Dendritic cell treated with granulocyte-macrophage colony-stimulating factor and Interleukin-4, amounts not matched to agents 40 ng/mL and 50 ng/mL, for 4 days (primary cell): Measurements from ENCODE around the gene FER1L5.

Source experiments
- H3K27ac Mint-ChIP-seq: one replicate; pipeline ENCODE4 v1.8.0; 2022; ENCODE audit warnings: mild to moderate bottlenecking, mixed read lengths
- H3K27me3 Mint-ChIP-seq: one replicate; pipeline ENCODE4 v1.8.0; 2022; ENCODE audit warnings: mild to moderate bottlenecking, mixed read lengths
- H3K36me3 Mint-ChIP-seq: one replicate; pipeline ENCODE4 v1.8.0; 2022; ENCODE audit warnings: low read depth, mixed read lengths
- H3K4me1 Mint-ChIP-seq: one replicate; pipeline ENCODE4 v1.8.0; 2022; ENCODE audit warnings: low read depth, mixed read lengths
- H3K4me3 Mint-ChIP-seq: one replicate; pipeline ENCODE4 v1.8.0; 2022; ENCODE audit warnings: mild to moderate bottlenecking, moderate library complexity, mixed read lengths
- H3K9me3 Mint-ChIP-seq: one replicate; pipeline ENCODE4 v1.8.0; 2022; ENCODE audit warnings: mixed read lengths
- intact Hi-C: fragments of 100-400 bp; cut with micrococcal nuclease; formaldehyde crosslinking; loops from one replicate; pipeline ENCODE4 v1.15.0; 2022

FER1L5 gene

DNA sequence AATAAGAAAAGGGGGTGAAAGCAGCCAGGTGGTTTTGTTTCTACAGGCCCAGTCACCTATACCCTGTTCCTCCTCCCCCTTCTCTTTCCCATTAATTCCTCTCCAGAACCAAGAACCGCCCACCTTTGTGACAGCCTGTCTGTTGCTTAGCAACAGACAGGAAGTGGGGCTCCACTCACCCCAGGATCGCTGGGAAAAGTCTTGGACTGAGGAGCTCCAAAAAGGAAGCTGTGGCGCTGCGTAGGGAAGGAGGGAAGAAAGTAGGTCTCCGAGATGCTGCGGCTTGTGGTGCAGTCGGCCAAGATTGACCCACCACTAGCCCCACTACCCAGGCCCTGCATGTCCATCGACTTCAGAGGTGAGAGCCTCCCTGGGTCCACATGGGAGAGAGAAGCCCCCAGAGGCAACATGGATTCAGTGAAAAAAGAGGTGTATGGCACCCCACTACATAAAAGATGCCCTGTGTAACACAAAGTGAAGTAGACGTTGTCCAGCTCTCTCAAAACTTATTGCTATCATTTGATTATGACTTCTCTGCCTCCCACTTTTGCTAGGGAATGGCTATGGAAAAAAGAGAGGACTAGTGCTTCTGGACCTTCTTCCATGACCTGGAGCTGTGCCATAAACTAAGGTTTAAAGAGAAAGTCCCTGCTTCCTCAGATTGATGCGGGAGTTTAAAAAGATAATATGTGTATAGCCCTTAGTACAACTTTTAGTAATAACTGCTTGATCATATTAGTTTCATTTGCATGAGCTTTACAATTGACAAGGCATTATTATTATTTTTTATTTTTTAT, at the start of gene FER1L5:
FER1L5 (plus strand) TSS at position 201 of the 797 bp plus-strand sequence; CDS start at position 274, 73 bp downstream.
- Mint-ChIP-seq H3K27me3 (peaks cover 2% of the 10 kb centered on the region), H3K27ac (no peak within 1 kb of the TSS), H3K9me3 (no peaks in the 10 kb centered on the region), H3K4me3 (no peak within 1 kb of the TSS), H3K4me1 (no peaks in the 10 kb centered on the region), H3K36me3 (peaks cover 1% of the 10 kb centered on the region)
- intact Hi-C loops, result no loop called here

DNA sequence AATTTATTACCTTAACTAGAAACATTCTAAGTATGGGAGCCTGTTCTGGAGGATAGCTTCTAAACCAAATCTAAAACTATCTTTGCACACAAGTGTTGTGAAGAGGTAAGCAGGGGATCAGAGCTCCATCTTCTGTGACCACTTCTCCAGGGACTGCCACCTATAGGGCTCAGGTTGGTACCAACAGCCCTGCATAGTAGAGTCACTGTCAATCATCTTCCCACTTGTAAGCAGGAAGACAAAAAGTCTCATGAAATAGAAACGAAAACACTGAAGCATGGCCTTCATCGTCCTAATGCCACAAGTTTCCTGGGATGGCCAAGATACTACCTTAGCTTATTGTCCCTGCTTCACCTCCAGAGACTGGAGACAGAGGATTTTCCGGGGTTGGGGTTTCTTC, 48.3 kb upstream of the FER1L5 start:
- Mint-ChIP-seq H3K27me3 (no peaks in the 10 kb centered on the region), H3K27ac (no peak overlapping the region), H3K4me1 (peaks cover 26% of the 10 kb centered on the region), H3K9me3 (no peaks in the 10 kb centered on the region), H3K36me3 (peaks cover 82% of the 10 kb centered on the region), H3K4me3 (no peak overlapping the region)
- intact Hi-C loops, result no loop called here

DNA sequence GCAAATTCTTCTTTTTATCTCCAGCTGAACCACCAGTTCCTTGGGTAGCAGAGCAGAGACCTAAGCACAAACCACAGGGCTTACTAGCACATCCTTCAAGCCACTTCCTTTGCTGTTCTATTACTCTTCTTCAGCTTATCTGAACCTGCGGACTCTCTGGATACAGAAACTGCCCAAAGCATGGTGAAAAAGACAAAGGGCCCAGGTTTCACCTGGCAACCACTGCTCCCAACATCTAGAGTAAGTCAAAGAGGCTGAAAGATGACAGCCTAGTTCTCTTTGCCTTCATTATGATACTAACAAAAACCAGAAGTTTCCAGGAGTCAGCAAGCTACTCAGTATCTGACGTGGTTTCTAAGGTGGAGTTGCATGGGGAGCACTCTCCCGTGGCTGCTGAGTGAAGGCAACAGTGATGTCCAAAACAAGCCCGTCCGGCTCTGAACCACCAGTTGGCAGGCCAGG, 47.8 kb upstream of the FER1L5 start:
- Mint-ChIP-seq H3K27me3 (no peaks in the 10 kb centered on the region), H3K36me3 (peaks cover 82% of the 10 kb centered on the region), H3K4me3 (no peak overlapping the region), H3K4me1 (peaks cover 21% of the 10 kb centered on the region), H3K27ac (no peak overlapping the region), H3K9me3 (no peaks in the 10 kb centered on the region)
- intact Hi-C loops, result no loop called here

DNA sequence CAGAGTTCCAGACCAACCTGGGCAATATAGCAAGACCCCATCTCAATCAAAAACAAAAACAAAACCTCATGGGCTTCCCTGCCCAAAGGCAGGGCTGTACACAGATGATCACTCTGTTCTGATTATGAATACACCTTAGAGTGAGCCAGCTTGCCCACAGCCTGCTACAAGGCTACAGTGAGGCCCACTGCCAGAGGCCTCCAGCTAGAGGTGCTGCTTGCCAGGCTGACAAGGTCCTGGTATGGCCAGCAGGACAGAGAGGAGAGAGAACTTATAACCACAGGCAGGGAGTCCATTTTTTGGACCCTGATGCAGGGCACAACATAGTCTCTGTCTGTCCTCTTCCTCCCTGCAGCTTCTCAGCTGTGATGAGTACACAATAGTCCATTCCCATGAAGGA, 46.0 kb upstream of the FER1L5 start:
- Mint-ChIP-seq H3K4me3 (no peak overlapping the region), H3K9me3 (no peaks in the 10 kb centered on the region), H3K36me3 (peaks cover 99% of the 10 kb centered on the region), H3K27me3 (no peaks in the 10 kb centered on the region), H3K4me1 (peaks cover 13% of the 10 kb centered on the region), H3K27ac (no peak overlapping the region)
- intact Hi-C loops, result no loop called here

DNA sequence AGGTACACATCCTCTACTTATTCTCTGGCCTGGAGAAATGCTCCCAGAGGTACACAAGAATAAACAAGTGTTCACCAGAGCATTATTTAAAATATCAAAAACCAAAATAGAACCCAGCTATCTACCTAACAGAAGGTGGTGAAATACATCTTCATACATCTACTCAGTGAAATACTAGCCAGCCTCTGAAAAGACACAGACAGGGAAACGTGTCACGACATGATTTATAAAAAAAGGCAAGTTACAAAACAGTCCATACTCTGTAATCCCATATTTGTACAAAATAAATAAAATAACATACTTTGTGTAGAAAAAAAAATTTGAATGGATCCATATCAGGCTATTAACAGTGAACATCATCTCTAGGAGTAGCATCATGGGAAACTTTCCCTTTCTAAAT, 42.6 kb upstream of the FER1L5 start:
- peaks cover under 1% of the 10 kb centered on the region for H3K4me1 Mint-ChIP-seq
- no peaks in the 10 kb centered on the region for H3K27me3 Mint-ChIP-seq
- intact Hi-C loops, result loop anchor here (10.0 kb wide), 1 partner anchor 205 kb away; no protein-coding TSS in a partner anchor
- no peak overlapping the region for H3K4me3 Mint-ChIP-seq
- H3K9me3 Mint-ChIP-seq, result no peaks in the 10 kb centered on the region
- H3K27ac Mint-ChIP-seq, result no peak overlapping the region
- H3K36me3 Mint-ChIP-seq, result peaks cover 100% of the 10 kb centered on the region

GRCh38 chr2:96601382-96602292, 40.9 kb upstream of the FER1L5 start:
- H3K4me1 Mint-ChIP-seq, result peaks cover 17% of the 10 kb centered on the region

DNA sequence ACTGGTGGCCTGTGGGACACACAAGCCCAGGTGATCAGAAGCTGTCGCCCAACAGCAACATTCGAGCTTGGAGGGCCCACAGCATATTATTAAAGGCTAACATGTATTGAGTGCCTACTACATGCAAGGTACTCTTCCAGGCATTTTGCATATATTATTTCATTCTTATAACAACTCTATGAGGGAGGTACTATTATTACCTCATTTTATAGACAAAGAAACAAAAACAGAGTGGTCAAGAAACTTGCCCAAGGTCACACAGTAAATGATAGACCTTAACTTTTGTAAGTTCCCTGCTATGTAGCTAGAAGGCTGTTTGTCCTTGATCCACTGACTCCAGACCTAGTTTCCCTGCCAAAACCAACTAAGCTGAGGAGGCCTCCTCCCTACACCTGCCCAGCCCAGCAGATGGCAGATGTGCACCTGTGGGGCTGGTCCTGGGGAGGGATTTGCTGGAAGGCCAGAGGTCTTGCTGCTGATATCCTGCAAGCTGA, 40.2 kb upstream of the FER1L5 start:
- H3K4me1 Mint-ChIP-seq, result peaks cover 25% of the 10 kb centered on the region
- no peak overlapping the region for H3K27ac Mint-ChIP-seq

More at GRCh38 chr2:96601382-96602292, 40.9 kb upstream of the FER1L5 start:
- Mint-ChIP-seq H3K9me3 (no peaks in the 10 kb centered on the region), H3K27ac (no peak overlapping the region), H3K36me3 (peaks cover 100% of the 10 kb centered on the region), H3K4me3 (no peak overlapping the region), H3K27me3 (no peaks in the 10 kb centered on the region)
- intact Hi-C loops, result loop anchor here (10.0 kb wide), 1 partner anchor 203 kb away; no protein-coding TSS in a partner anchor

GRCh38 chr2:96604104-96604503, 38.5 kb upstream of the FER1L5 start:
- Mint-ChIP-seq H3K27ac (peak overlapping the region; percentile 34), H3K27me3 (no peaks in the 10 kb centered on the region), H3K4me1 (peaks cover 41% of the 10 kb centered on the region), H3K4me3 (no peak overlapping the region), H3K36me3 (peaks cover 100% of the 10 kb centered on the region), H3K9me3 (no peaks in the 10 kb centered on the region)
- intact Hi-C loops, result loop anchor here (10.0 kb wide), 1 partner anchor 201 kb away; no protein-coding TSS in a partner anchor

More for the DNA sequence above, 40.2 kb upstream of the FER1L5 start:
- Mint-ChIP-seq H3K27me3 (no peaks in the 10 kb centered on the region), H3K4me3 (no peak overlapping the region), H3K36me3 (peaks cover 100% of the 10 kb centered on the region), H3K9me3 (no peaks in the 10 kb centered on the region)
- intact Hi-C loops, result loop anchor here (10.0 kb wide), 1 partner anchor 202 kb away; no protein-coding TSS in a partner anchor

DNA sequence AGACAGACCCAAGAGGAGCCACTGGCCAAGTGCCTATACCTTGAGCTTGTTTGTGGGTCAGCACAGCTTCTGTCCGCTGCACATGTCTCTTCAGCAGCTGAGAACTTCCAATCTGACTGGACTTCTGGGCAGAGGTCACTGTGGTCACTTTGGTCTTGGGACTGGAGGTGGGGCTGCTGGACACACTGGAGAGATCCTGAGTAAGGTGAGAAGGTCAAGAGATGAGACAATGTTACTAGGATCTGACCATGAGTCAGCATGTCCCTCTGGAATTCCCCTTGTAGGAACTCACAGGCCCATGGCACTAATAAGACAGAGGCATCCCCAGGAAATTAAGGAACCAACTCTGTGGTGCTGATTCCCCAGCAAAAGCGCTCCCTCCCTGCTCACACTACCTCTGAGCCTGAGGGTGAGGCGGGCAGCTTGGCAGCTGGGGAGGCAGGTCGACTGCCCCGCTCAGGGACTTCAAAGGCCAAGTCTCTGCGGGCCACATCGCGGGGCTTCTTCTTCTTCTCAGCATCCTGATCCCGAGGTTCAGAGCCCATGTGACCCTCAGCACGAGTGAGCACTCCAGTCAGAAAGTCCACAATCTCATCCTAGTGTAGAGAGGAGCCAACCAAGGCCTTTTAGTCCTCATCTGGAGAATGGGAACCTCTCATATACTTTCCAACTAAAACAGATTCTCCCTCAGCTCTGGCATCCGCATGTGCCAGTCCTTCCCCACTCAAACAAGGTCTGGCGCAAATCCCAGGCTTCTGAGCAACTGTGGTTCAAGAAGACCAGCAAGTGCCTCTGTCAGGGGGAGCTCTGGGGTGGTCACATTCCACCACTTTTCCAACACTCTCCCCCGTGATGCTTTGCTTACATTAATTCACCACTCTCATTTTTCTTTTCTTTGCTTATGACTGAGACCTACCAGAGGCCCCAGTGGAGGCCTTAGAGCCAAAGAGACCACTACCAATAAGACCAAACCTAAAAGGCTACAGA, 33.8 kb upstream of the FER1L5 start:
- intact Hi-C loops, result loop anchor here (10.0 kb wide), 1 partner anchor 196 kb away; no protein-coding TSS in a partner anchor
- Mint-ChIP-seq H3K4me3 (no peak overlapping the region), H3K27me3 (no peaks in the 10 kb centered on the region), H3K36me3 (peaks cover 99% of the 10 kb centered on the region), H3K27ac (peak overlapping the region; percentile 67), H3K9me3 (no peaks in the 10 kb centered on the region), H3K4me1 (peaks cover 45% of the 10 kb centered on the region)

DNA sequence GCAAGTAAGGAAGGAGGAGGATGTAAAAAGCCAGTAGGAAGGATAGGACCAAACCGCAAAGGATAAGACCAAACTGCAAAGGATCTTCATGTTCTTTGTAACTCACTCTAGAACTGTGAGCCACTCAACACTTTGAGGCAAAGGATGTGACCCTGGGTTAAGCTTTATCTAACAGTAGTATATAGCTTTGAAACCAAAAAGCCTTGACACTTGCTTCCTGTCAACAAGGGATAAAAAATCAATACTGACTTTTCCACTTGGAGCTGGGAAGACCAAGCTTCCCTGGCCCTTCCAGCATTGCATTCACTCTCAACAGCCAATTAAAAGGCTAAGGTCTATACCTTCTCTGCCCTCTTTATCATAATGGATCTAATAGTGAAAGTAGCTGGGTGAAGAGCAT, 26.4 kb upstream of the FER1L5 start:
- Mint-ChIP-seq H3K4me1 (peaks cover 41% of the 10 kb centered on the region), H3K9me3 (no peaks in the 10 kb centered on the region), H3K36me3 (peaks cover 77% of the 10 kb centered on the region), H3K4me3 (no peak overlapping the region), H3K27ac (no peak overlapping the region), H3K27me3 (no peaks in the 10 kb centered on the region)
- intact Hi-C loops, result no loop called here

- H3K36me3 Mint-ChIP-seq, result peaks cover 77% of the 10 kb centered on the region
- H3K27me3 Mint-ChIP-seq, result no peaks in the 10 kb centered on the region
- no peaks in the 10 kb centered on the region for H3K9me3 Mint-ChIP-seq
- H3K27ac Mint-ChIP-seq, result peak overlapping the region; percentile 96
- peaks cover 41% of the 10 kb centered on the region for H3K4me1 Mint-ChIP-seq
- intact Hi-C loops, result no loop called here
- H3K4me3 Mint-ChIP-seq, result no peak overlapping the region
Measured at GRCh38 chr2:96616535-96616934, 26.0 kb upstream of the FER1L5 start.

DNA sequence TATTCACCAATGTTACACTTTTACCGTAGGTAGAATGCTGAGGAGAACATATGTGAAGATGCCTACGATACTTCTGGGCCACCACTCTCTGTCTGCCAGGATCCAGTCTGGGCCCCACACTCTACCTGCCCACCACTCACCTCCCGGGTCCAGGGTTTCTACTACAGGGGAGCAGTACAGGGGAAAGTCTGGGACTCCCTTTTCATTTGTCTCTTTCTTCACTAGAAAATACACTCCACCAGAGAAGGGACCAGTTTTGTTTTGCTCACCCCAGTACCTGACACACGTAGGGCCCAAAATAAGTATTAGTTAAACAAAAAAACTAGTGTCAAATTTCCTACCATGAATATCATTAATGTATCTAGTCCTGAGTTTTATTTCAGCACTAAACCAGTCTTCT, 25.6 kb upstream of the FER1L5 start:
- Mint-ChIP-seq H3K36me3 (peaks cover 73% of the 10 kb centered on the region), H3K27ac (peak overlapping the region; percentile 96), H3K4me3 (peak overlapping the region; percentile 83), H3K9me3 (no peaks in the 10 kb centered on the region), H3K4me1 (peaks cover 41% of the 10 kb centered on the region), H3K27me3 (no peaks in the 10 kb centered on the region)
- intact Hi-C loops, result no loop called here
